Measurements from ENCODE around the gene CASK. TPM values are rescaled to one million over a fixed set of nuclear protein-coding genes. Genes with fewer than 3 reads are reported as not detected.

The CASK gene
- total RNA-seq, 1 experiment from 2014 or later = 33.5 TPM

- no peak for ATAC-seq
- CTCF ChIA-PET = no interaction called here
- Histone ChIP-seq H3K27ac (ENCODE audit: low read length) (no peak overlapping the region), H3K36me3 (ENCODE audit: control insufficient read depth, insufficient read depth, low read length) (no peaks in the 10 kb centered on the region), H3K9me3 (ENCODE audit: control insufficient read depth, insufficient read depth, low read depth, low read length) (no peaks in the 10 kb centered on the region), H3K4me1 (ENCODE audit: control insufficient read depth, insufficient read depth, low read length) (no peaks in the 10 kb centered on the region), H3K4me3 (ENCODE audit: low read depth in 2 of 2, low read length in 2 of 2) (no peak overlapping the region), H3K27me3 (ENCODE audit: control insufficient read depth, insufficient read depth, low read length) (no peaks in the 10 kb centered on the region)
- no TSS peak for BruUV-seq (replicated peaks)
- intact Hi-C loops (cut with micrococcal nuclease; ENCODE audit: unreplicated experiment) = no loop called here
- no peak for TF ChIP-seq SIN3A (IDR thresholded peaks at IDR 0.05; ENCODE audit: borderline replicate concordance, insufficient read depth, low read depth, low read length)
- no peak for TF ChIP-seq POLR2AphosphoS5 (IDR thresholded peaks at IDR 0.05; ENCODE audit: low read depth, low read length)
- no peak for TF ChIP-seq CTCF (IDR thresholded peaks at IDR 0.05)
- TF ChIP-seq TCF7L2 (IDR thresholded peaks at IDR 0.05; ENCODE audit: low read depth, low read length) = no peak
- TF ChIP-seq REST (IDR thresholded peaks at IDR 0.05; ENCODE audit: insufficient read depth in 1 of 2, low read depth in 2 of 2, low read length in 1 of 2) = no peak
- POLR2A ChIA-PET = no interaction called here
- in situ Hi-C loops (cut with HindIII; ENCODE audit: low pct_unique_long_range_greater_than_20kb, low sequenced_read_pairs) = no loop called here
- no peak for DNase-seq (ENCODE audit: low read depth, low spot score)
Measured at GRCh38 chrX:41906515-41907187, 16.7 kb downstream of the CASK start.

GRCh38 chrX:41903544-41903943 lies 19.8 kb downstream of the CASK start:
- H3K4me1 ChIP-seq (ENCODE audit: control insufficient read depth, insufficient read depth, low read length) = no peaks in the 10 kb centered on the region
- H3K4me3 ChIP-seq (ENCODE audit: low read depth in 2 of 2, low read length in 2 of 2) = no peak overlapping the region
- no peak for TF ChIP-seq REST (IDR thresholded peaks at IDR 0.05; ENCODE audit: insufficient read depth in 1 of 2, low read depth in 2 of 2, low read length in 1 of 2)
- TF ChIP-seq POLR2AphosphoS5 (IDR thresholded peaks at IDR 0.05; ENCODE audit: low read depth, low read length) = no peak
- no peak for TF ChIP-seq TCF7L2 (IDR thresholded peaks at IDR 0.05; ENCODE audit: low read depth, low read length)
- TF ChIP-seq SIN3A (IDR thresholded peaks at IDR 0.05; ENCODE audit: borderline replicate concordance, insufficient read depth, low read depth, low read length) = no peak
- TF ChIP-seq CTCF (IDR thresholded peaks at IDR 0.05) = no peak
- BruUV-seq (replicated peaks) = no TSS peak
- intact Hi-C loops (cut with micrococcal nuclease; ENCODE audit: unreplicated experiment) = no loop called here
- no peak overlapping the region for H3K27ac ChIP-seq (ENCODE audit: low read length)
- ChIA-PET POLR2A (no interaction called here), CTCF (no interaction called here)
- in situ Hi-C loops (cut with HindIII; ENCODE audit: low pct_unique_long_range_greater_than_20kb, low sequenced_read_pairs) = no loop called here
- no peak for DNase-seq (ENCODE audit: low read depth, low spot score)
- H3K27me3 ChIP-seq (ENCODE audit: control insufficient read depth, insufficient read depth, low read length) = no peaks in the 10 kb centered on the region
- no peak for ATAC-seq
- no peaks in the 10 kb centered on the region for H3K36me3 ChIP-seq (ENCODE audit: control insufficient read depth, insufficient read depth, low read length)
- H3K9me3 ChIP-seq (ENCODE audit: control insufficient read depth, insufficient read depth, low read depth, low read length) = no peaks in the 10 kb centered on the region

Data from Panc1 (cell line).